GM12891 (cell line): Measurements from ENCODE around the gene CYTH1.

Experiments
- DNase-seq: peaks from one replicate; pipeline ENCODE4 v3.0.0; 2011; ENCODE audit warnings: low spot score; ENCODE audit not compliant: insufficient read length
- FAIRE-seq: peaks from 2 replicates; lab custom pipeline; 2011; peaks lifted over from hg19 to GRCh38; lab: Jason Lieb, UNC
- PAX5 ChIP-seq: IDR thresholded peaks from 2 replicates; pipeline ENCODE4 v1.6.1; 2011; ENCODE audit warnings: low read length, moderate library complexity, mild to moderate bottlenecking; ENCODE audit not compliant: insufficient read depth, severe bottlenecking
- POLR2A ChIP-seq: IDR thresholded peaks from 2 replicates; pipeline ENCODE4 v1.6.1; 2011; ENCODE audit warnings: low read depth, low read length, control low read depth
- POLR2AphosphoS5 ChIP-seq: IDR thresholded peaks from 2 replicates; pipeline ENCODE4 v1.6.1; 2011; ENCODE audit warnings: low read depth, low read length, control low read depth
- POU2F2 ChIP-seq: IDR thresholded peaks from 2 replicates; pipeline ENCODE4 v1.6.1; 2011; ENCODE audit warnings: low read depth, mild to moderate bottlenecking, control low read depth, low read length, moderate library complexity
- SPI1 ChIP-seq: IDR thresholded peaks from 2 replicates; pipeline ENCODE4 v1.6.1; 2011; ENCODE audit warnings: low read depth, low read length, control low read depth
- TAF1 ChIP-seq: IDR thresholded peaks from 2 replicates; pipeline ENCODE4 v1.6.1; 2011; ENCODE audit warnings: low read depth, low read length, control low read depth

CYTH1 gene

DNA sequence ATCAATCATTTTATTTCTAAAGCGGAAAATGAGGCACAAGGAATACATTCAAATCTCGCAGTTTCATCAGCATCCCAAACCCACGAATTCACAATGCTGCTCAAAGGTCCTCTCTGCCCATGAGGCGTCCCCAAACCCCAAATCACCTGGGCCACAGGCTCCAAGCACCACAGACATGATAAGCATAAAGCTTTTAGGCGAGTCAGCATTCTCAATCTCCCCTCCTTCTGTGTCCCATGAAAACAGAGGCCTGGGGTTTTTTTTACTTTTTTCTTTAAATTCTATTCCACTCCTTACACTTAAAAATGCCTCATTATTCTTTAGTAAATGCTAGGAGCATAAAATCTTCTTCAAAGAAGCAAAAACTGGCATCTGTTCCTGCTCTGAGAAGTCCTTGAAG is 55.0 kb downstream of the CYTH1 start:
- TF ChIP-seq POU2F2 = no peak
- no peak for TF ChIP-seq POLR2A
- no peak for TF ChIP-seq TAF1
- TF ChIP-seq PAX5 = no peak
- TF ChIP-seq SPI1 = no peak
- no peak for TF ChIP-seq POLR2AphosphoS5
- FAIRE-seq (no peak), DNase-seq (no peak)

DNA sequence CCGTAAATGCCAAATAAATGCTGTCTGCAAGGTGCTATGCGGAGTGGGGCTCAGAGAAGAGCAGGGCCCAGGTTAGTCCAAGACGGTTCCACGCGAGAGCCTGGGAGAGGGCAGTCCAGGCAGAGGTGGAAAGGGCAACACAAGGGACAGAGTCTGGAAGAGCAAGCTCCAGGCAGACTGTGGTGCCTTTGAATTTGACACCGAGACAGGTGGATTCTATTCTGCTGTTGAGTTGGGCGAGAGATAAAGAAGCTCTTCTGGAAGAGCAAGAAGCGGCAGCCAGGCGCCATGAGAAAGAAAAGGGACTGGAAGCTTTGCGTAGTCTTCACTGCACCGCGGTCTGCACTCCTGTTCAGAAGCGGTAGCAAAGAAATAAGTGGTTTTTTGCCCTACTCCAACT is 55.6 kb downstream of the CYTH1 start:
- TF ChIP-seq SPI1 = no peak
- no peak for TF ChIP-seq PAX5
- TF ChIP-seq POLR2AphosphoS5 = no peak
- TF ChIP-seq POU2F2 = no peak
- no peak for TF ChIP-seq POLR2A
- no peak for TF ChIP-seq TAF1
- DNase-seq (no peak), FAIRE-seq (no peak)

DNA sequence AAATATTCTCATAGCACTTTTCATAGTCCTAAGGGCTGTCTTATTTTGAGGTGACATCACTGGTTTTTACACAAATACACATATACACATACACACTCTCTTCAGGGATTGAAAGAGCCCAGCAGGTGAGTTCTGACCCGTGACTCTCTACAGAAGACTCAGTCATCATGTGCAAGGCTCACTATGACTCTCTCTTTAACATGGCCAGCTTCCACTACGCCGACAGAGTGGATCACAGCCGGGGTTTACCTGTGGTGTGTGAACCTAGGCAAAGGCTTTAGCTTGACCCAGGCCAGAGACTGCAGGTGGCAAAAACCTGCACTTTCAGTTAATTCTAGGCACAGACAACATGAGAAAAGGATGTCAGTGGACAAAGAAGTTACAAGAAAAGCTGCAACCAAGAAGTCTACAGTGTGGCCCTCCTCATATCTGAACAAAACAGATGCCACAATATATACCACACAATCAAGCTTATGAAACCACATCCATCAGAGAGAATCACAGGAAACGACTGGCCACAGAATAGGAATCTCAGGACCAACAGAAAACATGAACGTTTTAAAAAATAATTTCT is 56.5 kb downstream of the CYTH1 start:
- DNase-seq (peak; percentile 41), FAIRE-seq (peak; percentile 95)
- TF ChIP-seq POLR2AphosphoS5 (0 out of 2 replicates have a peak, but pooled peaks have one; percentile 24), TAF1 (no peak), PAX5 (peak; percentile 46)

DNA sequence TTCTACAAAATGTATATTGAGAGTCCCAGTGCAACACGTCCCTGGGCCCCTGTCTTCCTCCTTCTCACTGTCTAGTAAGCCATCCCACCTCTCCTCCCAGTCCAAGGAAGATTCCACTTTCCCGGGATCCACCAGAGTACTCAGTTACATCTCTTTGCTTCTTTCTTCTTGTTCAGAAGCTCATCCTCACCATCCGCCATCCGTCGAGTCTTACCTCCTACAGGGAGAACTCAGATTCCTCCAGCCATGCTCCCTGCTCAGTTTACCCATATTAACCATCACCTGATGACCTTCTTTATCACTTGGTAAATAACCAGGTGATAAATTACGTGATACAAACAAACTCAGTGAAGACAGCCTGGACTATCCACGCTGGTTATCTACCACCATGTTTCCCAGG is 57.1 kb downstream of the CYTH1 start:
- no peak for TF ChIP-seq POLR2AphosphoS5
- 0 out of 2 replicates have a peak, but pooled peaks have one; percentile 2 for TF ChIP-seq POLR2A
- FAIRE-seq (no peak), DNase-seq (no peak)

GRCh38 chr17:78724544-78724943 is 57.5 kb downstream of the CYTH1 start:
- no peak for FAIRE-seq
- no peak for DNase-seq
- TF ChIP-seq POLR2AphosphoS5 (no peak; the same call in 1 of the 2 replicates), POLR2A (0 out of 2 replicates have a peak, but pooled peaks have one; percentile 20)

DNA sequence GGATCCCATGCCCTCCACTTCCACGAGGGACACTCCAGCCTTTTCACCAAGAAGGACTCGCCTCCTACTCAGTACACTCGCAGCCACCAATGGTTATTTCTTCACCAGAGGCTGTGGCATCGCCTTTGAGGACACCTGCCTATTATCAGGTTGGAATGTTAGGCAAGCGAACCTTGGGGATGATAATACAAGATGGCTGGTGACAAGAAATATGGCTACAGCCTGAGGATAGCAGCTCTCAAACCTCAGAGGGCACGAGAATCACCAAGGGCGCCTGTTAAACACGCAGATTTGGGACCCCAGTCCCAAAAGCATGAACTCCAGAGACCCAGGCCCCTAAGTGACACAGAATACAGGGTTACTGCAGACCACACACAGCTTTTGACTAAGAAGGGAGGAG is 58.1 kb downstream of the CYTH1 start:
- FAIRE-seq (no peak), DNase-seq (no peak)
- TF ChIP-seq SPI1 = no peak
- TF ChIP-seq POLR2A = no peak
- no peak for TF ChIP-seq POU2F2

GRCh38 chr17:78723001-78723796 is 58.9 kb downstream of the CYTH1 start:
- FAIRE-seq (no peak), DNase-seq (no peak)
- no peak for TF ChIP-seq PAX5
- TF ChIP-seq POLR2A = no peak
- peak; percentile 4; the same call in 1 of the 2 replicates for TF ChIP-seq POLR2AphosphoS5
- TF ChIP-seq TAF1 = no peak
- TF ChIP-seq POU2F2 = no peak
- no peak for TF ChIP-seq SPI1

GRCh38 chr17:78722246-78722761 is 59.8 kb downstream of the CYTH1 start:
- TF ChIP-seq PAX5 (no peak), TAF1 (no peak), POLR2AphosphoS5 (peak; percentile 62), POLR2A (no peak; the same call in 1 of the 2 replicates), POU2F2 (no peak)
- peak; percentile 73 for FAIRE-seq
- no peak for DNase-seq

DNA sequence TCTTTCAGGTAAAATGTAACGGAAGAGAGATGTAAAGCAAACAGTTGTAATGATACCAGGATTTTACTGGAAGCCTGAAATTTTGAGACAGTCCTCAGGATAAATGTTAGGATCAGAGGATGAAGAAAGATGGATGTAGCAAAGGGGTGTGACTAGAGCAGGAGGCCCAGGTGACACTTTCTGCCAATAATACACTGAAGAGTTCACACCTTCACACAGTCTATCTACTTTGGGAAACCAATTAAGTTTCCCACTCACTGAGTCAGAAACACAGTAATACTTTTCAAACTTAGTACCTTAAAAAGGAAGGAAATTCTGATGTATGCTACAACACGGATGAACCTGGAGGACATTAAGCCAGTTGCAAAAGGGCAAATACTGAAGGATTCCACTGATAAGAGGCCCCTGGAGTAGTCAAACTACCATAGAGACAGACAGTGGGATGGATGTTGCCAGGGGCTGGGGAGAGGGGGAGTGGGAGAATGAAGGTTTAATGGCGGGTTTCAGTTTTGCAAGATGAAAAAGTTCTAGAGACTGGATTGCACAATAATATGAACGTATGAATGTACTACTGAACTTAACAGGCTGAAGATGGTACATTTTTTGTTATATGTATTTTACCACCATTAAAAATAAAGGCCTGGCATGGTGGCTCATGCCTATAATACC is 62.3 kb downstream of the CYTH1 start:
- peak; percentile 57 for FAIRE-seq
- TF ChIP-seq POLR2AphosphoS5 = no peak
- TF ChIP-seq POLR2A = no peak
- TF ChIP-seq PAX5 = no peak
- no peak for TF ChIP-seq SPI1
- TF ChIP-seq POU2F2 = no peak
- TF ChIP-seq TAF1 = no peak
- DNase-seq = no peak
